Endothelial cell of umbilical vein (primary cell): ENCODE measurements around the gene SMARCE1. TPM values are rescaled to one million over a fixed set of nuclear protein-coding genes. Genes with fewer than 3 reads are reported as not detected.

ENCODE experiments used
- BruUV-seq: library from RNA; stranded (reverse); fragments of 400-500 nt; replicated peaks from 2 replicates; lab custom pipeline; 2021; lab: Mats Ljungman, UMichigan
- CTCF ChIA-PET: fragments of 300-600, 350-600 bp; sonication (Branson Sonifier 250); formaldehyde crosslinking; loops from one replicate; lab custom pipeline; 2021; ENCODE audit warnings: antibody characterized with exemption, inconsistent platforms; lab: Charles Lee
- POLR2A ChIA-PET: fragments of 300-600, 350-600 bp; sonication (Branson Sonifier 250); formaldehyde crosslinking; loops from one replicate; lab custom pipeline; 2021; ENCODE audit warnings: antibody characterized with exemption, inconsistent platforms; lab: Charles Lee
- DNase-seq: peaks from one replicate; pipeline ENCODE4 v3.0.0-alpha.2; 2011; ENCODE audit warnings: low read depth, low spot score
- FAIRE-seq: peaks from 2 replicates; lab custom pipeline; 2011; peaks lifted over from hg19 to GRCh38; lab: Jason Lieb, UNC
- H2AFZ ChIP-seq: 2 replicates; pipeline ENCODE4 v1.6.0; 2012; ENCODE audit warnings: low read depth, low read length, control low read depth, inconsistent platforms
- H3K27ac ChIP-seq: 2 replicates; pipeline ENCODE4 v1.5.1; 2011; ENCODE audit warnings: low read depth, mild to moderate bottlenecking, control low read depth, low read length, moderate library complexity; ENCODE audit not compliant: insufficient read depth
- H3K27me3 ChIP-seq, 2 experiments: 2 replicates each; pipeline versions ENCODE4 v1.6.0 to v1.6.1; 2011; ENCODE audit warnings: low read length in 2 of 2, mixed read lengths in 1 of 2; ENCODE audit not compliant: control insufficient read depth in 2 of 2, insufficient read depth in 2 of 2
- H3K36me3 ChIP-seq, 2 experiments: 2 replicates in 1 of 2; 3 replicates in 1 of 2; pipeline ENCODE4 v1.5.1; 2011; ENCODE audit warnings: low read length in 2 of 2, mild to moderate bottlenecking in 1 of 2, moderate library complexity in 1 of 2; ENCODE audit not compliant: control insufficient read depth in 2 of 2, insufficient read depth in 2 of 2; ENCODE audit errors: extremely low read depth in 1 of 2
- H3K4me1 ChIP-seq: 3 replicates; pipeline ENCODE4 v1.5.1; 2011; ENCODE audit warnings: mild to moderate bottlenecking, low read length; ENCODE audit not compliant: control insufficient read depth, insufficient read depth; ENCODE audit errors: extremely low read depth
- H3K4me2 ChIP-seq: 2 replicates; pipeline ENCODE4 v1.6.1; 2011; ENCODE audit warnings: low read length, control low read depth, mixed read lengths; ENCODE audit not compliant: insufficient read depth
- H3K4me3 ChIP-seq, 3 experiments: fragments of 200-600 bp in 1 of 3; sonication (generic), shearing (Covaris generic) in 1 of 3; replicated peaks in 1 of 3; 2 replicates each; pipeline ENCODE4 v1.5.1; 2011 to 2016; ENCODE audit warnings: control low read depth in 3 of 3, low read length in 3 of 3, mild to moderate bottlenecking in 2 of 3, inconsistent platforms in 1 of 3, low read depth in 1 of 3, moderate library complexity in 1 of 3; ENCODE audit not compliant: insufficient read depth in 1 of 3
- H3K79me2 ChIP-seq: 2 replicates; pipeline ENCODE4 v1.6.0; 2012; ENCODE audit warnings: low read length, inconsistent platforms; ENCODE audit not compliant: control insufficient read depth, insufficient read depth
- H3K9ac ChIP-seq: replicated peaks from 2 replicates; pipeline ENCODE3; 2011; ENCODE audit warnings: low read length, control low read depth; ENCODE audit not compliant: insufficient read depth; ENCODE audit errors: extremely low read depth
- H3K9me1 ChIP-seq: replicated peaks from 3 replicates; pipeline ENCODE4 v1.6.0; 2011; ENCODE audit warnings: mild to moderate bottlenecking, low read length; ENCODE audit not compliant: control insufficient read depth, insufficient read depth; ENCODE audit errors: extremely low read depth
- H3K9me3 ChIP-seq: replicated peaks from 2 replicates; pipeline ENCODE4 v1.5.1; 2012; ENCODE audit warnings: low read length, inconsistent platforms; ENCODE audit not compliant: control insufficient read depth, insufficient read depth
- H4K20me1 ChIP-seq: replicated peaks from 2 replicates; pipeline ENCODE3; 2011; ENCODE audit warnings: mild to moderate bottlenecking, low read length; ENCODE audit not compliant: control insufficient read depth, insufficient read depth; ENCODE audit errors: extremely low read depth
- CTCF ChIP-seq, 2 donors: IDR thresholded peaks; 1 replicate in 1 of 2; 2 replicates in 1 of 2; pipeline ENCODE4 v1.5.1; 2011; ENCODE audit warnings: low read length in 2 of 2, mild to moderate bottlenecking in 2 of 2, moderate library complexity in 2 of 2, control low read depth in 1 of 2, inconsistent platforms in 1 of 2, low read depth in 1 of 2; ENCODE audit not compliant: insufficient read depth in 1 of 2; ENCODE audit errors: extremely low read depth in 1 of 2
- EZH2 ChIP-seq: IDR thresholded peaks from 2 replicates; pipeline ENCODE4 v1.6.1; 2012; ENCODE audit warnings: borderline replicate concordance, low read depth, mild to moderate bottlenecking, moderate library complexity, low read length, inconsistent platforms; ENCODE audit not compliant: severe bottlenecking
- FOS ChIP-seq: IDR thresholded peaks from 2 replicates; pipeline ENCODE4 v1.6.1; 2011; ENCODE audit warnings: mild to moderate bottlenecking, low read length, moderate library complexity, borderline replicate concordance; ENCODE audit not compliant: insufficient read depth
- GATA2 ChIP-seq: IDR thresholded peaks from 2 replicates; pipeline ENCODE4 v1.7.0; 2011; ENCODE audit warnings: low read depth, mild to moderate bottlenecking, moderate library complexity, mixed read lengths, low read length; ENCODE audit not compliant: insufficient read length, insufficient read depth
- JUN ChIP-seq: IDR thresholded peaks from 2 replicates; pipeline ENCODE4 v1.6.1; 2011; ENCODE audit warnings: borderline replicate concordance, low read depth; ENCODE audit not compliant: insufficient read length, insufficient read depth
- MYC ChIP-seq: IDR thresholded peaks from one replicate; pipeline ENCODE4 v1.6.1; 2011; ENCODE audit warnings: mild to moderate bottlenecking, low read depth, low read length
- POLR2A ChIP-seq: IDR thresholded peaks from 2 replicates; pipeline ENCODE4 v1.6.1; 2012; ENCODE audit warnings: low read depth, mild to moderate bottlenecking, control low read depth, low read length
- POLR2AphosphoS5 ChIP-seq: IDR thresholded peaks from 2 replicates; pipeline ENCODE4 v1.6.1; 2012; ENCODE audit warnings: low read depth, mild to moderate bottlenecking, control low read depth, low read length, moderate library complexity; ENCODE audit not compliant: insufficient read depth
- dilution Hi-C: fragments of 300-500 bp; cut with MboI; formaldehyde crosslinking; loops from one replicate; pipeline ENCODE4 v1.15.0; 2019; ENCODE audit warnings: low sequenced_read_pairs; ENCODE audit not compliant: extremely low pct_ligation_motif_present
- intact Hi-C: fragments of 100-400 bp; cut with micrococcal nuclease; formaldehyde crosslinking; loops from one replicate; pipeline ENCODE4 v1.10.0; 2022
- polyA plus RNA-seq, 4 experiments: library from polyadenylated mRNA; depleted of rRNA in 3 of 4; stranded (reverse) in 3 of 4; unstranded in 1 of 4; fragments of >200 nt; gene quantifications; 2 replicates each; pipeline versions ENCODE4 v1.2.1 to v1.2.3, GENCODE V29; 2011 to 2012; ENCODE audit warnings: missing spikeins in 1 of 4
- total RNA-seq: library from RNA; stranded (reverse); gene quantifications from 2 replicates; pipeline ENCODE4 v1.2.3, GENCODE V29; 2021
- TF ChIP-seq, protein P1 (sequence below): IDR thresholded peaks from 2 replicates; pipeline ENCODE4 v1.6.1; 2011; ENCODE audit not compliant: insufficient read depth, insufficient read length

The SMARCE1 gene
- total and polyA plus RNA-seq, 2 donors (not counting 3 experiments of a cell fraction or from before 2014, with no cell fraction given), result 28.4 to 127 TPM

DNA sequence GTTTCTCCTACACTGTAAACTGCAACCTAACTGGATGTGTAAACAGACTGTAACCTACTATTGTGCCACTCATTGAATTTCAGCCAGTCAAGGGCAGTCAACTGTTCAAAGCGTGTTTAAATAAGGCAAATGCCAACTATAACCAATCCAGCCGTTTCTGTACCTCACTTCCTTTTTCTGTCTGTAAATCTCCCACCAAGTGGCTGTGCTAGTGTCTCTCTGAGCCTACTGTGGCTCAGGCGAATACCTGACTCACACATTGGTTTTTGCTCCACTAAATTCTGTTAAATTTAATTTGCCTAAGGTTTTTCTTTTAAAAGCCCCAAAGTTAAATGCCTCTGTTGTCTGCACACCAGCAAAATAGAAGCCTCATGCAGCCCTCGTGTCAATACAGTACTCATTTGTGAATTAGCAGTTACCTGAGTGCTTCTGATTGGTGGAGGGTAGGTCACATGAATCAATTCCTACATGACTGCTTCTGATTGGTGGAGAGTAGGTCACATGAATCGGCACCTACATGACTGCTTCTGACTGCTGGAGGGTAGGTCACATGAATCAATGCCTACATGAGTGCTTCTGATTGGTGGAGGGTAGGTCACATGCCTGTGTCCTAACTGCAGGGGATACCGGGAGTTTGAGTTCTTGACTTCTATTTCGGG, 51.2 kb downstream of the SMARCE1 start:
- H4K20me1 ChIP-seq, result no peaks in the 10 kb centered on the region
- H3K27ac ChIP-seq, result no peak overlapping the region
- H2AFZ ChIP-seq, result no peak overlapping the region
- BruUV-seq, result no TSS peak
- POLR2A ChIA-PET, result no interaction called here
- H3K4me2 ChIP-seq, result no peak overlapping the region
- H3K79me2 ChIP-seq, result no peaks in the 10 kb centered on the region
- no peak overlapping the region for H3K9ac ChIP-seq
- intact Hi-C loops, result no loop called here
- dilution Hi-C loops, result no loop called here
- H3K4me1 ChIP-seq, result no peaks in the 10 kb centered on the region
- DNase-seq (no peak), FAIRE-seq (no peak)
- H3K36me3 ChIP-seq, result no peaks in the 10 kb centered on the region
- H3K4me3 ChIP-seq, result no peak overlapping the region
- no peak for TF ChIP-seq MYC
- no peak for TF ChIP-seq POLR2AphosphoS5
- no peak for TF ChIP-seq JUN
- no peak for TF ChIP-seq EZH2
- no peaks in the 10 kb centered on the region for H3K9me3 ChIP-seq
- H3K9me1 ChIP-seq, result no peaks in the 10 kb centered on the region
- CTCF ChIA-PET, result no interaction called here
- H3K27me3 ChIP-seq, result peaks cover 10 to 19% of the 10 kb centered on the region in 2 experiments

DNA sequence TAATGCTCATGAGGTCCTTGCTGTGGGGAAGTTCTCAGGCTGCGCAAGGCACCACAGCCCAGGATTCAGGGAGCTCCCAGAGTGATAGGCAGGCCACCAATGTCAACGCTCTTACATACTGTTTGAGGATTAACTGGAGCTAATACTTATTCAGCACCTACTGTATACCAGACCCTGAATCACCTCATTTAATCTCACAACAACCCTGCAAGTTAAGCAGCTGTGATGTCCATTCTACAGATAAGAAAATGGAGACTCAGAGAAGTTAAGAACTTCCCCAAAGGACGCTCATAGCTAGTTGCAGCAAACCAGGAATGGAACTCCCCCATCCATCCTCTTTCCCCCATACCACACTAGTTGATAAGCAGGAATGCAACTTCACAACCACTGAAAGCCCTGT, 56.9 kb downstream of the SMARCE1 start:
- no peaks in the 10 kb centered on the region for H3K9me1 ChIP-seq
- CTCF ChIA-PET, result interaction anchor here (1.5 kb wide), 1 partner anchor 29 kb away, joined by 4 read pairs; no protein-coding TSS in a partner anchor
- no peaks in the 10 kb centered on the region for H3K4me1 ChIP-seq
- H3K4me2 ChIP-seq, result no peak overlapping the region
- no peak overlapping the region for H3K9ac ChIP-seq
- H3K27ac ChIP-seq, result no peak overlapping the region
- DNase-seq (no peak), FAIRE-seq (no peak)
- peaks cover 9 to 13% of the 10 kb centered on the region in 2 experiments for H3K27me3 ChIP-seq
- H4K20me1 ChIP-seq, result no peaks in the 10 kb centered on the region
- H3K36me3 ChIP-seq, result no peaks in the 10 kb centered on the region
- H3K4me3 ChIP-seq, result no peak overlapping the region
- no TSS peak for BruUV-seq
- H2AFZ ChIP-seq, result no peak overlapping the region
- H3K9me3 ChIP-seq, result no peaks in the 10 kb centered on the region
- H3K79me2 ChIP-seq, result no peaks in the 10 kb centered on the region
- TF ChIP-seq GATA2, result no peak
- TF ChIP-seq CTCF (IDR thresholded peaks at IDR 0.05; ENCODE audit: extremely low read depth in 1 of 2, insufficient read depth in 1 of 2, low read depth in 1 of 2, low read length in 2 of 2), result no peak
- TF ChIP-seq JUN, result no peak
- no peak for TF ChIP-seq POLR2AphosphoS5
- TF ChIP-seq EZH2, result no peak
- TF ChIP-seq FOS, result no peak
- no peak for TF ChIP-seq POLR2A
- TF ChIP-seq MYC, result no peak
- TF ChIP-seq, protein P1, sequence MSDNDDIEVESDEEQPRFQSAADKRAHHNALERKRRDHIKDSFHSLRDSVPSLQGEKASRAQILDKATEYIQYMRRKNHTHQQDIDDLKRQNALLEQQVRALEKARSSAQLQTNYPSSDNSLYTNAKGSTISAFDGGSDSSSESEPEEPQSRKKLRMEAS, result no peak
- POLR2A ChIA-PET, result no interaction called here
- intact Hi-C loops (no loop called here), dilution Hi-C loops (no loop called here)
